Transverse colon (tissue), 4 donors: ENCODE measurements around the gene IL18RAP. TPM values are rescaled to one million over a fixed set of nuclear protein-coding genes. Genes with fewer than 3 reads are reported as not detected.

Source experiments
- DNase-seq: peaks from one replicate; pipeline ENCODE4 v3.0.0-alpha.2; 2019
- H3K27ac ChIP-seq, 4 donors: fragments of 200-600 bp; sonication (generic); 2 replicates each; pipeline ENCODE4 v1.5.1; 2016 to 2018; ENCODE audit warnings: inconsistent platforms in 4 of 4
- H3K27me3 ChIP-seq: fragments of 200-600 bp; sonication (generic); 2 replicates; pipeline ENCODE4 v1.5.1; 2017; ENCODE audit warnings: inconsistent platforms
- H3K36me3 ChIP-seq, 4 donors: fragments of 200-600 bp; sonication (generic); 2 replicates each; pipeline ENCODE4 v1.5.1; 2017 to 2019; ENCODE audit warnings: inconsistent platforms in 4 of 4
- H3K4me1 ChIP-seq, 4 donors: fragments of 200-600 bp; sonication (generic); 2 replicates each; pipeline ENCODE4 v1.5.1; 2017 to 2020; ENCODE audit warnings: inconsistent platforms in 4 of 4
- H3K4me3 ChIP-seq, 4 donors: fragments of 200-600 bp; sonication (generic); 1 replicate in 1 of 4; 2 replicates in 3 of 4; pipeline versions ENCODE4 v1.5.1 to v1.6.1; 2017 to 2019; ENCODE audit warnings: inconsistent platforms in 4 of 4
- H3K9me3 ChIP-seq, 2 donors: fragments of 200-600 bp; sonication (generic); 2 replicates each; pipeline ENCODE4 v1.5.1; 2017 to 2019; ENCODE audit warnings: inconsistent platforms in 2 of 2
- CTCF ChIP-seq, 5 experiments: fragments of 200-600 bp in 3 of 5; fragments of 450-650 bp in 2 of 5; sonication (generic) in 3 of 5; IDR thresholded peaks; 1 replicate in 2 of 5; 2 replicates in 3 of 5; pipeline ENCODE4 v1.5.1; 2016 to 2017; ENCODE audit warnings: antibody characterized with exemption in 5 of 5, inconsistent platforms in 3 of 5, mild to moderate bottlenecking in 2 of 5, moderate library complexity in 1 of 5
- EP300 ChIP-seq: sonication (generic); formaldehyde crosslinking; IDR thresholded peaks from one replicate; pipeline ENCODE4 v1.6.1; 2017; ENCODE audit warnings: antibody characterized with exemption, low read depth
- POLR2A ChIP-seq: fragments of 450-650 bp; IDR thresholded peaks from one replicate; pipeline ENCODE4 v1.6.1; 2016; ENCODE audit warnings: antibody characterized with exemption, mild to moderate bottlenecking, moderate library complexity
- POLR2AphosphoS5 ChIP-seq, 3 donors: sonication (generic); formaldehyde crosslinking; IDR thresholded peaks; one replicate each; pipeline ENCODE4 v1.6.1; 2016; ENCODE audit warnings: antibody characterized with exemption in 3 of 3
- WGBS, 2 donors: methylation state at CpG; one replicate each; pipeline ENCODE4 v1.1.5; 2018; ENCODE audit warnings: low coverage in 1 of 2; 5-methylcytosine and 5-hydroxymethylcytosine counted together
- in situ Hi-C, 4 donors: fragments of 200-750 bp; cut with MboI; loops; one replicate each; pipeline versions ENCODE4 v1.15.0 to v1.15.1; 2017; ENCODE audit warnings: low sequenced_read_pairs in 3 of 4, low pct_ligation_motif_present in 1 of 4, low pct_unique_long_range_greater_than_20kb in 1 of 4
- intact Hi-C: fragments of 100-400 bp; cut with DNase I; formaldehyde crosslinking; loops from one replicate; pipeline ENCODE4 v1.15.1; 2023; ENCODE audit warnings: low total_unique reads
- total RNA-seq, 4 donors: library from RNA; depleted of rRNA; stranded (reverse); fragments of >200 nt; gene quantifications; one replicate each; pipeline ENCODE4 v1.1.0, GENCODE V29; 2016

Gene IL18RAP, protein sequence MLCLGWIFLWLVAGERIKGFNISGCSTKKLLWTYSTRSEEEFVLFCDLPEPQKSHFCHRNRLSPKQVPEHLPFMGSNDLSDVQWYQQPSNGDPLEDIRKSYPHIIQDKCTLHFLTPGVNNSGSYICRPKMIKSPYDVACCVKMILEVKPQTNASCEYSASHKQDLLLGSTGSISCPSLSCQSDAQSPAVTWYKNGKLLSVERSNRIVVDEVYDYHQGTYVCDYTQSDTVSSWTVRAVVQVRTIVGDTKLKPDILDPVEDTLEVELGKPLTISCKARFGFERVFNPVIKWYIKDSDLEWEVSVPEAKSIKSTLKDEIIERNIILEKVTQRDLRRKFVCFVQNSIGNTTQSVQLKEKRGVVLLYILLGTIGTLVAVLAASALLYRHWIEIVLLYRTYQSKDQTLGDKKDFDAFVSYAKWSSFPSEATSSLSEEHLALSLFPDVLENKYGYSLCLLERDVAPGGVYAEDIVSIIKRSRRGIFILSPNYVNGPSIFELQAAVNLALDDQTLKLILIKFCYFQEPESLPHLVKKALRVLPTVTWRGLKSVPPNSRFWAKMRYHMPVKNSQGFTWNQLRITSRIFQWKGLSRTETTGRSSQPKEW
- 10 to 100 TPM in 1 of 4 donors, 1 to 10 TPM in 2, not detected in 1; 3.3 to 12.1 (median 9.0) TPM for total RNA-seq

DNA sequence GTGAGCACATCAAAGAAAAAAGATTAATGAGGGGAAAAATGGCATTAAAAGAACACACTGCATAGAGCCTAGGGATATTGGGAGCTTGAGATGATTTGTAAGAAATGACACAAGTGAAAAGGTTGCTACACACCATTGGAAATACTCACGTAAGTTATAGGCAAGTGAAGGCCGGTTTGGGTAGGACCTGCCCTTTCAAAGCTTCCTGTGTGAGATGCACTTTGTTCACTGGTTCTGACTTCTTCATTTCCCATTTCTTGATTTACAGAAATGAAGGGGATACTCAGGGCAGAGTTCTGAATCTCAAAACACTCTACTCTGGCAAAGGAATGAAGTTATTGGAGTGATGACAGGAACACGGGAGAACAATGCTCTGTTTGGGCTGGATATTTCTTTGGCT is at the start of gene IL18RAP:
Gene IL18RAP (plus strand): TSS at position 251 of the 400 bp plus-strand sequence. CDS start 118 bp downstream, at position 369.
- H3K27me3 ChIP-seq = no peaks in the 10 kb centered on the region
- H3K4me1 ChIP-seq = no peaks in the 10 kb centered on the region
- WGBS, 2 donors = 69 to 80% methylated on average over 3 of the region's 3 CpGs
- no peak for DNase-seq
- no peaks in the 10 kb centered on the region for H3K9me3 ChIP-seq
- no peak within 1 kb of the TSS for H3K4me3 ChIP-seq
- peak within 1 kb of the TSS in 1 of 4 donors; percentile 13 for H3K27ac ChIP-seq
- no peaks in the 10 kb centered on the region for H3K36me3 ChIP-seq
- intact Hi-C loops = no loop called here
- in situ Hi-C loops = no loop called here
- TF ChIP-seq CTCF (IDR thresholded peaks at IDR 0.05) = no peak
- no peak for TF ChIP-seq POLR2AphosphoS5 (IDR thresholded peaks at IDR 0.05)
- TF ChIP-seq EP300 = no peak
- no peak for TF ChIP-seq POLR2A

DNA sequence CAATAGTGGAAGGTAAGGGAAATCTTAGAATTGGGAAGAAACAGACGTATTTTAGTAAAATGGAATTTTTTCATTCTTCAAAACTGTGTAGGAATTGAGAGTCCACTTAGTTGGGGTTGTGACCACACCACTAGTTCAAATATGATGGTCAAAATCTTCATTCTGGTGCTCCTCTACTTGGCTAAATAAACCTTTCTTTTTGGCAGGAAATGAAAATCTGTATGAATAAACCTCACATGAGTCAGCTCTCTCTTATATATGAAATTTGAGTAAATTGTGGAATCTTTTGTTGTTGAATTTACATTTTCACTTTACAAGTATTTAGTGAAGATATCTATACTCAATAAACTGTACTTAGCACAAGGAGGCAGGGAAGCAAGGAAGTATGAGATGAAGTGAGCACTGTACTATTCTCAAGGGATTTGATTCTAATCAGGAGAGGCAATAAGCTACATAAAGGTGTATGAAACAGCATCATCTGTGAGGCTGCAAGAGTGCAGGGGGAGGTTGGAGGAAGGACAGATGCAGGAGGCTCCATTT is 46.8 kb upstream of the IL18RAP start:
- DNase-seq = no peak
- in situ Hi-C loops (no loop called here), intact Hi-C loops (no loop called here)
- WGBS, 2 donors = 71 to 93% methylated on average over 1 of the region's 1 CpG
- H3K27ac ChIP-seq = no peak overlapping the region
- H3K4me1 ChIP-seq = no peaks in the 10 kb centered on the region
- H3K36me3 ChIP-seq = no peaks in the 10 kb centered on the region
- no peaks in the 10 kb centered on the region for H3K27me3 ChIP-seq
- no peak for TF ChIP-seq EP300
- TF ChIP-seq POLR2A = no peak
- no peak for TF ChIP-seq POLR2AphosphoS5 (IDR thresholded peaks at IDR 0.05)
- TF ChIP-seq CTCF (IDR thresholded peaks at IDR 0.05) = no peak
- H3K4me3 ChIP-seq = no peak overlapping the region
- no peaks in the 10 kb centered on the region for H3K9me3 ChIP-seq

DNA sequence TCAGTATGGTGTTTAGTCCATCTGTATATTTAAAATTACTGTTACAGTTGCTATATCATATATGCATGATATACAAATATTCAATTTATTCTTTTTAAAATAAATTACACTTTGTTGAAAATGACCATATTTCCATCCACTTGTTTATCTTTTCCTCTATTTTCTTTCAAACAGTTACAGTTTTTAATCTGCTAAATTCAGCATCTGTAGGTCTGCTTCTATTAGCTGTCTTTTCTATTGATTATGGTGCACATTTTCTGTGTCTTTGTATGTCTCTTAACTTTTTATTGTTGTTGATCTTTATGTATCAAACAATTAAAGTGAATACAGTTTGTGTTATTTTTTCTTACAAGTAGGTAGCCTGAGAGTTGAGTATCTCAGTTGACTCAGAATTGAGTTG is 39.2 kb upstream of the IL18RAP start:
- in situ Hi-C loops = no loop called here
- Histone ChIP-seq H3K36me3 (no peaks in the 10 kb centered on the region), H3K27me3 (no peaks in the 10 kb centered on the region), H3K4me3 (no peak overlapping the region), H3K9me3 (peaks cover 11 to 13% of the 10 kb centered on the region in 2 donors), H3K4me1 (no peaks in the 10 kb centered on the region), H3K27ac (no peak overlapping the region)
- DNase-seq = no peak
- intact Hi-C loops = no loop called here
- TF ChIP-seq POLR2A = no peak
- no peak for TF ChIP-seq CTCF (IDR thresholded peaks at IDR 0.05)
- TF ChIP-seq EP300 = no peak
- no peak for TF ChIP-seq POLR2AphosphoS5 (IDR thresholded peaks at IDR 0.05)

DNA sequence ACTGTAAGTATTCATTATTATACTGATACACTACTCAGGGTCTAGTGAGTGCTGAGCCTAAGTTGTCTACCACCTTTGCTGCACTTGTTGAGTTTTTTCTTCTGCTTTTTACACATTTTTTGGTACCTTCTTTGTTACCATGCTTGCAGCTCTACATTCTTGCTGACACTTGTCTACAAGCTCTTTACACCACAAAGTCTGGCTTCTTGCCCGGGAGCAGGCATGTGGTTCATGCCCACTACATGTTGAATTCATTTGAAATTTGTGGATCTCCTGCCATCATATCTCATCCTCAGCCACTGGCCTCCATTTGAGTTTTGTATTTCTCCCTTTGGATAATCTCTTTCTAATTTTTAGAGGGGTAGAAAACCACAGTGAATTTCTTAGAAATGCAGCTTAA is 37.4 kb upstream of the IL18RAP start:
- Histone ChIP-seq H3K9me3 (peaks cover 11 to 13% of the 10 kb centered on the region in 2 donors), H3K4me1 (no peaks in the 10 kb centered on the region), H3K4me3 (no peak overlapping the region), H3K27ac (no peak overlapping the region), H3K27me3 (no peaks in the 10 kb centered on the region), H3K36me3 (no peaks in the 10 kb centered on the region)
- no peak for DNase-seq
- WGBS, 2 donors = 95 to 100% methylated on average over 1 of the region's 1 CpG
- intact Hi-C loops (no loop called here), in situ Hi-C loops (no loop called here)
- TF ChIP-seq CTCF (IDR thresholded peaks at IDR 0.05) (no peak), EP300 (no peak), POLR2A (no peak), POLR2AphosphoS5 (IDR thresholded peaks at IDR 0.05) (no peak)
